ENCODE results near the gene PSTPIP1.
"Not testable (repeated sequence)": the region's sequence is repeated elsewhere in the genome, so short reads cannot be mapped to it uniquely, and the experiment has no call there.

Gene PSTPIP1

DNA sequence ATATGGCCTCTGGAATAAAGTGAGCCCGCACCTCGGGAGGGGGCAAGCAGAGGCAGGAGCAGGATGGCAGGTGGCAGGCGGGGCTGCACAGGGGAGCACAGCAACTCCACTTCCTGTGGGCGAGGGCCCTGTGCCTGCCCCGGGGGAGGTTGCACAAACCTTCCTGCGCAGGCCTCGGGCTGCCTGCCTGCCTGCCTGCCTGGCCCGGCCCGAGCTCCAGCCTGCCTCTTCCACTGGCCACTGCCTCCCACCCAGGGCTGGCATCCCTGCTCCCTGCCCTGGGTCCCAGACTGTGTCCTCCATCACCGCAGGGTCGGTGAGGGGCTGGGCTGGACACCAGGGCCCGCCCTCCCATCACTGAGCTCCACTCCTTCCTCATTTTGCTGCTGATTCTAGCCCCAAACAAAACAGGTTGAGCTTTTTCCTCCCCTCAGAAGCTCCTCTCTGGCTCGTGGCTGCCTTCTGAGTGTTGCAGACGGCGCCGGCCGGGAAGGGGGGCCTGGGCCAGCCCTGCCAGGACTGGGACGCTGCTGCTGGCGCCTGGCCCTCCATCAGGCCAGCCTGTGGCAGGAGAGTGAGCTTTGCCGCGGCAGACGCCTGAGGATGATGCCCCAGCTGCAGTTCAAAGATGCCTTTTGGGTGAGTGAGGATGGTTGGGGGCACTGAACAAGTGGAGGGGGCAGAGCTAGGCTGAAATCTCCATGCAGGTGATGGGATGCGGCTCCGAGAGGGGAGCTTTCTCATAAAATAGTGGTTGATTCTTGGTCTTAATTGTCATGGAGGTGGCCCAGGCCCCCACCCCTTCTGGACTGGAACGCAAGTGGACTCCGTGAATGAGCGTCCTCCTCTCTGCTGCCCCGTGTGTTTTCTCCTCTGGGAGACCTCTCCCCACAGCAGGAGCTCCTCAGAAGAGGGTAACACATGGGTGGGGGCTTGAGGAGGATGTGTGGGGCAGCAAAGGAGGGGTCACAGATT is at the start of gene PSTPIP1:
Gene PSTPIP1, plus strand, starts transcription at position 156 of the 975 bp plus-strand sequence. Its CDS starts 448 bp downstream, at position 604.
- peak in 1 of 2 donors; percentile 42 for DNase-seq (ENCODE audit: low read depth in 2 of 2, low spot score in 1 of 2)

GRCh38 chr15:76945494-76946093 is 49.3 kb upstream of the PSTPIP1 start:
- no peak for DNase-seq (ENCODE audit: low read depth in 2 of 2, low spot score in 1 of 2)

DNA sequence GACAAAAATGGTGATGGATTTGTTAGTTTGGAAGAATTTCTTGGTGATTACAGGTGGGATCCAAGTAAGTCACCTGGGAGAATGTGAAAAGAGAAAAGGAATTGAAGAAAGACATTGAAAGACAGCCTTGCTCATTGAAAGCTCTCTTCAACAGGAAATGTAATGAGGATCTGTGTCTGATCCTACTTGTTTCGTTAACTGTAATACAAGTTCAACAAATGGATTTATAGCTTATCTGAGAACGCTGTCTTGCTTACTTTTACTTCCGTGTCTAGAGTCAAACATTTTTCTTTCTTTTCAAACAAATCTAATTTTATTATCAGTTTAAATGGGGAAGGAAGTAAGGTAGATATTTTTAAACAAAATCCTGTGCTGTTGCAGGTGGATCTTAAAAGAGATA is 47.5 kb upstream of the PSTPIP1 start:
- DNase-seq (ENCODE audit: low read depth in 2 of 2, low spot score in 1 of 2): no peak

GRCh38 chr15:76951220-76951619 is 43.7 kb upstream of the PSTPIP1 start:
- DNase-seq (ENCODE audit: low read depth in 2 of 2, low spot score in 1 of 2): no peak

GRCh38 chr15:76953913-76954312 is 41.0 kb upstream of the PSTPIP1 start:
- DNase-seq (ENCODE audit: low read depth in 2 of 2, low spot score in 1 of 2): no peak

GRCh38 chr15:76954744-76955143 is 40.2 kb upstream of the PSTPIP1 start:
- no peak for DNase-seq (ENCODE audit: low read depth in 2 of 2, low spot score in 1 of 2)

DNA sequence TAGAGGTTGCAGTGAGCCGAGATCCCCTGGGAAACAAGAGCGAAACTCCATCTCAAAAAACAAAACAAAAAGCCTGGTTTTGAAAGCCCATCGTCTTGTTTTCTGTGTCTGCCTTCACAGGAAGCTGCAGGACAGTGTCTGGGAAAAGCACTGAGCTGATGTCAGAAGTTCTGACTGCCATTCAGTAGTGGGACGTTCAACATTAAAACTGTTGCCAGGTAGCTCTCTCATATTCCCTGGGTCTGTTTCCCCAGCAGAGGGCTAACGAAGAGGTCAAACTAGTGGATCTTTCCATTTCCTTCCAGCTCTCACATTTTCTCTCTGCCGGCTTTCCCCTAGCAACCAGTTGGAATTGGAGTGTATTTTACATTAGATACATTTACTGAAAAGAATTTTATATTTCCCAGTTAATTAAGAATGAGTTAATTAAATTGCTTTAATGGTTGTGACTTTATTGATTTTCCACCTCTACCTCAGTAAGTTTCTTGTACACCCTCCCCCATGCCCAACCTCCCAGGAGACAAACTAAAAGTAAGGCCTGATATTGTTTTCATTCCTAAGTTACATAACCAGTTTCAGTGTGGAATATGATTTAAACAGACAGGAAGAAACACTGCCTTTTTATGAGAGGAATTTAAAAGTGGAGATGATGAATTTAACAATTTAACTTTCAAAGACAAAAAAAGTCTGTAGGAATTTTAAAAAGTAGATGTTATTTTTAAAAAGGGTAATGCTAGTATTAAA is 33.5 kb upstream of the PSTPIP1 start:
- DNase-seq (ENCODE audit: low read depth in 2 of 2, low spot score in 1 of 2): no peak

- no peak for DNase-seq (ENCODE audit: low read depth in 2 of 2, low spot score in 1 of 2)
These were observed 32.5 kb upstream of the PSTPIP1 start for GRCh38 chr15:76962337-76963013.

- no peak for DNase-seq (ENCODE audit: low read depth in 2 of 2, low spot score in 1 of 2)
These were observed 31.3 kb upstream of the PSTPIP1 start for GRCh38 chr15:76963596-76963995.

DNA sequence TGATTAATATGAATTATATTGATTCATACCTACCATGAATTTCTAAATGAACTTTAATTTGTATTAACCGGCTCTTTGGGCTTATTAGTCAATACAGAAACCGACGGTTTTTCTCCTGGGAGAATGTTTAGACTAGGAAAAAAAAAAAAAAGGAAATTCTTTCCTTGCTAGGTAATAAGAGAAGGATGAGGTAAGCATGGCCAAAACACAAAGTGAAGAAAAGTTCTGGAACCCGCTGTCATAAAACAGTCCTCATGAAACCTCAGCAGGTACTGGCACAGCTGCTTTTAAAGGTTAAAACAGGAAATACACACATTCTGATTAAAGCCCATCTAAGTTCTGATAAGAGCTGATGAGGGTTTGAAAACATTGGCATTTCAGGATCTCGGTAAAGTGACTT is 30.8 kb upstream of the PSTPIP1 start:
- no peak for DNase-seq (ENCODE audit: low read depth in 2 of 2, low spot score in 1 of 2)

DNA sequence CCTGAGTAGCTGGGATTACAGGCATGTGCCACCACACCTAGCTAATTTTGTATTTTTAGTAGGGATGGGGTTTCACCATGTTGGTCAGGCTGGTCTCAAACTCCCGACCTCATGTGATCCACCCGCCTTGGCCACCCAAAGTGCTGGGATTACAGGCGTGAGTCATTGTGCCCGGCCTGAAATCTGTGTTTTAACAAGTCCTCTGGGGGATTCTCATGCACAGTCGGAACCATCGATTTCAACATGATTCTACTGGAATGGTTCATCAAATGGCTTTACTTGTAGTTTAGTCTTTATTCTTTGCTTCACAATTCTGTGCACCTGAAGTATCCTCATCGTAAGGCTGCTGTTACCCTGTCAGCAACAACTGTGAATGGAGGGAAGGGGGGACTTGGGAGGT is 28.9 kb upstream of the PSTPIP1 start:
- not testable (repeated sequence) for DNase-seq (ENCODE audit: low read depth in 2 of 2, low spot score in 1 of 2)

- no peak for DNase-seq (ENCODE audit: low read depth in 2 of 2, low spot score in 1 of 2)
These were observed 27.9 kb upstream of the PSTPIP1 start for GRCh38 chr15:76967067-76967466.

DNA sequence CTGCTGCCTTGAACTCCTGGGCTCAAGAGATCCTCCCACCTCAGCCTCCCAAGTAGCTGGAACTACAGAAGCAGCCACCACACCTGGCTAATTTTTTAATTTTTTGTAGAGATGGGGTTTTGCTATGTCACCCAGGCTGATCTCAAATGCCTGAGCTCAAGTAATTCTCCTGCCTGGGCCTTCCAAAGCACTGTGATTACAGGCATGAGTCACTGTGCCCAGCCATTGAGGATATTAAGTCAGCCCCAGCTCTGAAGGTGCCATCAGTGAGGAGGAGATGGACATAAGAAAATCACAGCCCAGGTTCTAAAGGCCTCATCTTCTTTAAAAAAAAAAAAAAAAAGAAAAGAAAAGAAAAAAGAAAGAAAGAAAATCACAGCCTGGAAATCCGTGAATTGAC is 26.6 kb upstream of the PSTPIP1 start:
- DNase-seq (ENCODE audit: low read depth in 2 of 2, low spot score in 1 of 2): no peak

- DNase-seq (ENCODE audit: low read depth in 2 of 2, low spot score in 1 of 2): no peak
These were observed 22.3 kb upstream of the PSTPIP1 start for GRCh38 chr15:76972389-76973361.

DNA sequence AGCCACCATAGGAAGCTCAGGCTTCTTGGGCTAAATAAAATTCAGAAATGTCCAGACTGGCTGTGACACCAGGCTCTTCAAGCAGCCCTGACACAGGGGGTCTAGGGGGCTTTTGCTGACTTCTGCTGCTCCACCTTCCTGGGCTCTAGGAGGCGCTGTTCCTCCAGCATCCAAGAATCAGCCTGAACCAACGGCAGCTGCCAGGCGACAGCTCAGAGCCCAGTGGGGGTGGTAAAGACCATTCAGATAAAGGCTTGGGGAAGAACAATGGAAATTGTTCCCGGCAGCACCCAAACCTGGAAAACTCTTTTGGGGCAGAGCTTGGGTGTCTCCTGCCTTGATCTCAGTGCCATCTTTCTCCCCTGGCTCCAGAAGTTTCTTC is 21.6 kb upstream of the PSTPIP1 start:
- peak; percentile 44 to 54 for DNase-seq (ENCODE audit: low read depth in 2 of 2, low spot score in 1 of 2)

GRCh38 chr15:76973906-76974305 is 21.0 kb upstream of the PSTPIP1 start:
- DNase-seq (ENCODE audit: low read depth in 2 of 2, low spot score in 1 of 2): no peak

- DNase-seq (ENCODE audit: low read depth in 2 of 2, low spot score in 1 of 2): no peak
These were observed 20.4 kb upstream of the PSTPIP1 start for GRCh38 chr15:76974456-76975036.

DNA sequence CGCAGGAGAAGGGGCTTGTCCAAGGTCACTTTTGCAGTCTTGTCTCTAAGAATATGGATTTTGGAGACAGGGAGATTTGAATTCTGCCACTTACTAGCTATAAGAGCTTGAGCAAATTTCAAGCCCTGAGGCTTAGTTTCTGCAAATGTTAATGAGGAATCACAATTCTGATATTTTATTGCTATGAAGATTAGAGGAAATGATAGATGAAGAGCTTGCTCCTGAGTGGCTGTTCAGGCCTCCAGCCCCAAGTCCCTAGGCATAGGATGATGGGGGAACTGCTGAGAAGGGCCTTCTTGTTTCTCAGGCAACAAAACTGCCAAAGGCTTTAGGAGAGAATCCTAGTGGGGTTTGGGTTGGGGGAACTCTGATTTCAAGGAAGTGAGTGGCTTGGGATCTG is 18.8 kb upstream of the PSTPIP1 start:
- DNase-seq (ENCODE audit: low read depth in 2 of 2, low spot score in 1 of 2): no peak

- no peak for DNase-seq (ENCODE audit: low read depth in 2 of 2, low spot score in 1 of 2)
These were observed 18.2 kb upstream of the PSTPIP1 start for GRCh38 chr15:76976572-76977270.

Measured in stimulated activated CD8-positive, alpha-beta memory T cell treated with anti-CD3 and anti-CD28 coated beads, Interleukin-4, amount 100 ng/mL, for 4 hours (primary cell).